ENCODE results near the gene IGDCC3.

IGDCC3 gene

GRCh38 chr15:65386376-65386775 is 8.6 kb upstream of the IGDCC3 start:
- no peak for DNase-seq

DNA sequence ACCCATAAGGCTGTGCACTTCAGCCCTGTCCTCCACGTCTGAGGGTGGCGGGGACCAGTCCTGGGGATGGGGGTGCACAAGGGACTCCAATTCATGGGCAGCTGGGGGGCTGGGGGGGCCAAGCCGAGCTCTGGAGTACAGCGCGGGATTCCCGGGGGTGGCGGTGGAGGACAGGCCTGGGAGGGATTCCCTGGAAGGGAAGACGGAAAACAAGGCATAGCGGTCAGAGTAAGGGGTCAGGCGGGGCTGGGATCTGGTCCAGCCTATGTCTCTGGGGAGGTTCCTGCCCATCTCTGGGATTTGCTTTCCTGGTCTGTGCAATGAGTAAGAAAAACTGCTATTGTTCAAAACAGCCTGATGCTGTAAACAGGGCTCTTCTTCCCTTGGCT is 8.1 kb upstream of the IGDCC3 start:
- no peak for DNase-seq

GRCh38 chr15:65384895-65385869 is 7.4 kb upstream of the IGDCC3 start:
- DNase-seq, result peak; percentile 93

- DNase-seq, result no peak
These were observed 6.7 kb upstream of the IGDCC3 start for GRCh38 chr15:65384505-65384894.

GRCh38 chr15:65383991-65384390 is 6.2 kb upstream of the IGDCC3 start:
- DNase-seq, result no peak

- no peak for DNase-seq
These were observed 5.7 kb upstream of the IGDCC3 start for GRCh38 chr15:65383456-65383855.

DNA sequence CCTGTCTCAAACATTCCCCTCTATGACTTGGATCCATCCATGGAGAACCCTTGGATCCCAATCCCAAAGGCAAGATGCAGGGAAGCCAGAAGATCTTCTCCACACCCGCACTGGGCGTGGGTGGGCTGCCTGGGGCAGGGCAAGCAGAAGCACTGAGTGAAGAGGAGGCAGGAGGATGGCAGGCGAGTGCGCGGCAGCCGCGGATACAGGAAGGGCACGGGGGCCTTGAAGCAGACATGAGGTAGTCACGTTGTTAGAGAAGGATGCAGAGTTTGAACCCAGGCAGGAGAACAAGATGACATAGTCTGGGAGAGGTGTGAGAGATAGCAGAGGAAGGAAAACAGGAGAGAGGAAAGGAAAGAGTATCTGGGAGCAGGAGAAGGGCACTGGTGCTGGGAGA is 5.1 kb upstream of the IGDCC3 start:
- no peak for DNase-seq

DNA sequence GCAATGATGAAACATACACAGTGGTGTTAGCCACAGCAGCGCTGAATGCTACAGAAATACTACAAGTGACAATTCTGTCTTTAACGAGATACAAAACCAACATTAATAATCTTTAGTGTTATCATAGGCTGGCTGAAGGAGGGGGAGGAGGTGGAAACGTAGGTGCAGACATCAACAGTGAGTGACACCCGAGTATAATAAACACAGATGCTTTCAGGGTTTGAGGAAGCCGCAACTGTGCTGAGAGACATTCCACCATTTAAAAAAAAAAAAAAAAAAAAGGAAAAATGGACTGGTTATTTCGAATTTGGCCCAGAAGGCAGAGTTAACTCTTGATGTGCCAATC is 4.3 kb upstream of the IGDCC3 start:
- DNase-seq, result no peak

DNA sequence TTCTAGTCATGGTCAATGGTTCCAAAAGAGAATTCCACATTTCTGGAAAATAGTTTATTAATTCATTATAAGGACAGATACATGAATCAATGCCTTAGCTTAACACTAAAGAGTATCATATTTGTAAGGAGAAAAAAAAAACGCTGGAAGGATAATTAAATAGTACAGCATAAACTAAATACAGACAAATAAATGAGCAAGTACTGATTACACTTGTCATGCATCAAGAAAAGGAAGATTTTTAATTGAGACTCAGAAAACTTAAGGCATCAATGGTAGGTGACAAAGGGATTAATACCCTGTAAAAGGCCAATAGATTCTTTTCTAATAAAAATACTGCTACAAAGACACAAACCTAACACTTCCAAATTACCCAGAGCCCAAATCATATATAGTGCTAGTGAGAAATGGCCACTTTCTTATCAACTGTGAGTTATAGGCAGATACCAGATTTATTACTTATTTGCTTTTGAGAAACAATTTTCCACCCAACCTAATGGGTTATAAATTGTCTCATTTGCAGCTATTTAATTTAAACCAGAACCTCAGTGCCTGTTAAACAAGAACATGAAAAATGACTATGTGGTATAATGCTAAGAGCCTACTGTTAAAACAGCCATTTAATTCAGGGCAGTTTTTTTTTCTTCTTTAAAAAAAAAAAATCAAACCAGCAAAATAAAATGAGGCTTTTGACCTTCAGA is 3.8 kb upstream of the IGDCC3 start:
- no peak for DNase-seq

GRCh38 chr15:65379986-65380385 is 2.2 kb upstream of the IGDCC3 start:
- DNase-seq, result no peak

DNA sequence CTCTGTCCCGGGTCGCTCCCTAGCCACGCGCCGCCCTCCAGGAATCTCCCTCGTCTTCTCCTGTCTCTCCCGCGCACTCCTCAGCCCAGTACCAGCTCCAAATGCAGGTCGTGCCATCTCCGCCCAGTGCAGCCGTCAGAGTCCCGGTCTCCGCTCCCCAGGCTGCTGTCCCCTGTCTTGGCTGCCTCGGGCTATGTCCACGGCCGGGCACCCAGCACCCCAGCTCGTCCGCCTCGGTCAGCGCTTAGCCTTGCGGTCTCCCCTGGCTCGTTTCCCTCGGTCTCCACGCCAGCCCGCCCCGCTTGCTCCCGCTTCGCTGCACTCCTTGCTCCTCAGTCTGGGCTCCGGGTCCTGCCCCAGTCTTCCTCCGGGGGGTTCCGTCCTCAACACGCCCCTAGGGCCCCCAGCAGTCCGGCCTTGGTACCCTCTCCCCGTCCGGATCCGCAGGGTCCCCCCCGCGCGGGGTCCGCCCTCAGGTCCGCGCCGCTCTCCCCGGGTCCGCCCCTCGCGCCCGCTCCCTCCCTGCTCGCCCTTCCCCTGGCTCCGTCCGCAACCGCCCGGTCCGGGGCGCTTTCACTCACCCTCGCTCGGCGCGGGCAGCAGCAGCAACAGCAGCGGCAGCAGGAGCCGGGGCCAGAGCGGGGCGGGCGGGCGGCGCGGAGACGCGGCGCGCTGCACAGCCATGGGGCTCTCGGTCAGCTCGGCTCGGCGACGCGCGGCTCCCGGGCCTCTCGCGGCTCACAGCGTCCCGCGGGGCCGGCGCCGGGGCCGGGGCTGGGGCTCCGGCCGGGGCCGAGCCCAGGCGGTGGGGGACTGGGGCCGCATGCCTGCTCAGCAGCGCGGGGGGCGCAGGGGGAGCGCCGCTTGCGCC is 462 bp downstream of the IGDCC3 start:
- DNase-seq, result no peak

GRCh38 chr15:65376767-65377104 is 1.1 kb downstream of the IGDCC3 start:
- DNase-seq, result no peak

- DNase-seq, result peak; percentile 4
These were observed 1.8 kb downstream of the IGDCC3 start for GRCh38 chr15:65375871-65376607.

GRCh38 chr15:65374821-65375401 is 2.9 kb downstream of the IGDCC3 start:
- peak; percentile 42 for DNase-seq

DNA sequence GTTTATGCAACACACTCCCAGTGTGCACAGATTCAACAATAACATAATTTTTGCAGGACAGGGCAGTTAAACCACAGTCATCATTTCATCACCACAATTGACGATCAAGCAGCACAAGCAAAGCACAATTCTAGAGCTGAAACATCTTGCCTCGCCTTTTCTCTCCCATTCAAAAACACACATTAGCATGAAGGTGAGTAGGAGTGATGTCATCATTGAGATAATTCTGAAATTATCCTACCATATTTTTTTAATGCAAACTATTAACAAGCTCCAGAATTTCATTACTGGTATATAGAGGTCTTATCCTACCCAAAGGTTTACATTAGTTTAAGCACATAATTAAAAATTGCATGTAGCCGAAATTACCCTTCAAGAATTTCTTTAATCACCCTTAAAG is 3.5 kb downstream of the IGDCC3 start:
- DNase-seq, result no peak

GRCh38 chr15:65373163-65373651 is 4.6 kb downstream of the IGDCC3 start:
- DNase-seq, result peak; percentile 51

DNA sequence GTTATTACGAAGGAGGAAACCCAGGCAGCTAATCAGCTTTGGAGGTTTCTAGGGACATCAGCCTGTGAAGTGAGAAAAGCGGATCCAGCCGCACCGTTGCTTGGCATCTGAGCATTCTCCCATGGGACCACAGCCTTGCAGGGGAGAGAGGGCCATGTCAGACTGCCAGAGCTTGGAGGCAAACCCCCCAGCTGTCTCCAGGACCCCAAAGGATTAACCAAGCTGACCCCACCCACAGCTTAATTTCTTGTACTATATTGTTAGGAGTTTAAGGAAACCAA is 5.1 kb downstream of the IGDCC3 start:
- peak; percentile 13 for DNase-seq

DNA sequence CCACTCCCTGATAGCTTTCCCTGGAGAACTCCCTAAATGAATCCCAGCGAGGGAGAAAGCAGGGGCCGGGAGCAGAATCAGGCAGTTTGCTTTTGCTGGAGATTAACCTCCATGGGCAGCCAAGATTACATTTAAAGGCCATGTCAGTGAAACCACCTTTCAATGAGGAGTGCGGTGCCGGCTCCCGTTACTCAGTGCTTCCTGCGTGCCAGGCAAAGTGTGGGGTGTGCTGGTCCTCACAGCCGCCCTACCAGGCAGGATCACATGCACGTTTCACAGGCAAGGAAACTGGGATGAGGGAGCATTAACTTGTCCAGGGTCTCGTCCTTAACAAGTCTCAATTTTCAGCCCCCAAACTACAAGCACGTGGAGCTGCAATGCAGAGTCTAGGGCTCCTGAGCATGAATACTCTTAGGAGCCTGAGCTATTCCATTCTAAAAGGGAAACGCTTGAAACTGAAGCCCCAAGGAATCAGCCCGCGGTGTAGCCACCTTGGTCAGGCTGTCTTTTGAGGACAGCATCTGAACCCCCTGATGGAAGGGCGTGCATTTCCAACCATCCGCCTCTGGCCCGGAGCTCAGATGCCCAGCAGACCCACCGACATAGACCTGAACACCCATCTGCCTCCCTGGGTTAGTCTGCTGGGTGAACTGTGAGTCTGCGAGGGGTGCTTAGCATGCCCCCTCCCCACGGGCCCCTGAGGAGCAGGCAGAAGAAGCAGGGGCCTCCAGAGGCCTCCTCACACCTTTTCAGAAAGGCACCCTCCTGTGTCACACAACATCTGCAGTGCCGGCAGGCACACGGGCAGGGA is 5.6 kb downstream of the IGDCC3 start:
- DNase-seq, result no peak

DNA sequence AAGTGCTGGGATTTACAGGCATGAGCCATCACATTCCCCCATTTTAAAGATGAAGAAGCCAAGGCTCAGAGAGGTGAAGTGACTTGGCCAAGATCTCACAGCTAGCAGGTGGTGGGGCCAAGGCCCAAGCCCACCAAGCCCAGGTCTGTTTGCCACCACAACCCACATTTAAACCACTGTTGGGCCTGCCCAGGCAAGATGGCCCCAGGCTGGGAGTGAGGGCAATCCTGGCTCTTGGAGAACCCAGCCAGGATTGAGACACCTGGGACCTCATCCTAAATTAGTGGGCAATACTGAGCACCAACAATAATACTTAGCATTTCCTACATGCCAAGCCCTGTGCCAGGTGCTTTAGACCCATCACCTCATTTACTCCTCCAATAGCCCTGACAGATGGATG is 6.9 kb downstream of the IGDCC3 start:
- DNase-seq, result peak; percentile 8

DNA sequence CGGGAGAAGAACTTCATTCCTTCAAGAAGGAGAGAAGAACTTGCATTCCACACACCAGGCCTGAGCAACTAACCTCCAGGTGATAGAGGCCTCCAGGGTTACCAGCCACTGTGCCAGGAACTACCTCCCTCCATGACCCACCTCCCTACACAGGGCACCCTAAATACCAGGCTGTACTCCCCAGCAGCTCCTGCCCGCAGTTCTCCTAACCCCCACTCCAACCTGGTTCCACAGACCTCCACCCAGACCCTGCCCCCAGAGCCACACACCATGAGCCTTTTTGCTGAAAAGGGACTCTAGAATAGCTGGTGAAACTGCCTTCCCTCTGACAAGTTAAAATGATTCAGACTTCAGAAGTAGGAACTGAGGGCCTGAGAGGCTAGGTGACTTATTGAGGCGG is 8.2 kb downstream of the IGDCC3 start:
- no peak for DNase-seq

DNA sequence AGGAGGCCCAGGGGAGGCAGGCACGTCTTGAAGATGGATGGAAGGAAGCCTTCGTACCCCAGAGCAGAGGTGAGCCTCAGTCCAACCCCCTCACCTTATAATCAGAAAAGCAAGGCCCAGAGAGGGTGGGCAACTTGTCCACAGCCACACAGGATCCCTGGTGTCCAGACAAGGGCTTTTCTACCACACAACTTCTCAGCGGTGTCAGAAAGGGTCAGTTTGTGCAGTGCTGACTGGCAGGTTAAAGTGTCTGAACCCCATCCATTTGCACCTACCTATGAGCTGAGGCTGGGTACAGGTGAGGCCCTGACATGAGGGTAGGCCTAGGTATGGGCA is 8.6 kb downstream of the IGDCC3 start:
- DNase-seq, result no peak
